A172 (cell line): Measurements from ENCODE around the gene AUTS2. TPM values are rescaled to one million over a fixed set of nuclear protein-coding genes. Genes with fewer than 3 reads are reported as not detected.

Experiments
- DNase-seq: peaks from one replicate; pipeline ENCODE4 v3.0.0-alpha.2; 2015; ENCODE audit warnings: low spot score
- total RNA-seq: library from RNA; depleted of rRNA; stranded (reverse); fragments of >200 nt; shearing (Covaris generic); gene quantifications from 2 replicates; pipeline ENCODE4 v1.2.3, GENCODE V29; 2014

The AUTS2 gene
- total RNA-seq, 1 experiment from 2014 or later = 4.6 TPM

DNA sequence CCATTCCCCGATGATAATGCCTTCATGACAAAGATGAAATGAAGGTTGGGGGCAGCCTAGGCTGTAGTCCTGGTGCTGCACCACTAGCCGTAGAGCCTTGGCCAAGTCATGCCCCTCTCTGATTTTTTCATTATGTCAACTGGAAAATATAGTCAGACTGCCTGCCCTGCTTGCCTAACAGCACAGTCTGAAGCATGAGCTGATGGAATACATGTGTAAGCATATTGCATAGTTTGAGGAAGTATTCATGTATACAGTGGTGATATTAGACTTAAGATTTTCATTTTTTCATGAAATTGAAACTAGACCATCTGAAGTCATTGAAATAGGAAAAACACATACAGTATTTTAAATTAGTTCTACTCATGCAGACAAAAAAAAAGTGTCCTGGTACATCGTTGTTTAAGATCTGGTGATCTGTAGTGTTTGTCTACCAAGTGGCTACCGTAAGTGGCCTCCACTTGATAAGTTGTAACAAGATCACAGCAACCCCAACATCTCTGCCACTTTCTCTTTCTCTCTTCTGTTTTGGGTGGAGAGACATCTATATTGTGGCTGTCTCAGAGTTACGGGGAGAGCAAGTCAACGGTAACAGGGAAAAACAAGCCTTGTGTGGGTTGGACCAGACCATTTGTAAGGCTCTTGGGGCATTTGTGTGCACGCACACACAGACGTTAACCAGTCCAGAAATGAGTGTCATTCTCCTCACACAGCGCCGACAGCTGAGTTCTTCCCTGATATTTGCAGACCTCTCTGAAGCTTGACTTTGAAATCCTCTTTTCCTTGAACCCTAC lies 817.1 kb downstream of the AUTS2 start:
- DNase-seq = no peak

DNA sequence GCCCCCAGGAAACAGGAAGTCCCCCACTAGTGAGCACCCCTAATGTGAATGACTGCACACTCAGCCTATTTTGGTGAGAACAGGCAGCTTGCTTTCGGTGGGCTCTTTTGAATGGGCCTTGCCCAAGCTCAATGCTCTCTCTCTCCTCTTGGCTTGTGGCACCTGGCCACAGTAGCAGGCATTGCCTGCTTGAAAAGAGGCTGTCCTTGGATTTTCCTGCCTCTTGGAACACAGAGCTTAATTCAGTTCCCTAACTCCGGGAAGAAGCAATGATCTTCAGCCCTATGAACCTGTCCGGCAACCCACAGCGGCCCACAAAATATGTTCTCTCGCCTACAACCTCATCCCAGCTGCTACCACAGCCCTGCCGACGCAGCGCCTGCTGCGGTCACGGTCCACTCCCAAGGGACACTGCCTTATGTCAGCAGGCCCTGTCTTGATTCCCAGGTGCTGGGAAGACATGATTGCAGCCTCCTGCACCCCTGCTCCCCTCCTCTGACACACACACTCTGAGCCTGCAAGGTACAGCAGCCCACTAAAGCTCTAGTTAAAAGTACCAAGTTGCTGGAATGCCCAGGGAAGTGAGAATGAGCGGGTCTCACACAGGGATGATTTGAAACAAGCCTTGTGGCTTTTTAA lies 818.2 kb downstream of the AUTS2 start:
- no peak for DNase-seq

DNA sequence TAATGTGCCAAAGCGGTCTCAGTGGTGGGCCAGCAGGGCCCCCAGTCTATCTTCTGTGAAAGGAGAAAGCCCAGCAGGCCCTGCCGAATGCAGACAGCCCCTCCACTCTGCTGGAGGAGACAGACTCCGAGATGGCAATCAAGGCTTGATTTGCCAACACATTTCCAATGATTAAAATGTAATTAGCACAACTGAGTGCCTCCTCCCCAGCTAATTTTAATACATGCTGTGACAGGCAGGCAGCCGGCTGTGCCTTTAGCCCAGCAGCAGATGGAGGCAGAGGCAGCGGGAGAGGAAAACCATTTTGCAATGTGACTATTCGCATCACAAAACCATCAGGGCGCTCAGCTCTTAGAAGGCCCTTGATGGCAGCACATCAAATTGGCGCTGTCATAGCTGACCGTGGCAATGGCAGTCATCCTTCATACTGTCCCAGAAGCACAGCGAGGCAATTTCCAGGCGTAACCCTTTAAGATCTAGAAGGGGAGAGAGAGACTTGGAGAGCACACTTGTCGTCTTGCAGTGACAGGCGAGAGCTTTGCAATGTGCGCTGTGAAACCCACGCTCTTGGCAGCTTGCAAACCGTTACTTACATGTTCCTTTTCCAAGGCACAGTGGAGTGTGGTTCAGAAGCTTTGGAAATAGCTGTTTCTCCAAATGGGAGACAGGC lies 818.8 kb downstream of the AUTS2 start:
- DNase-seq = no peak

DNA sequence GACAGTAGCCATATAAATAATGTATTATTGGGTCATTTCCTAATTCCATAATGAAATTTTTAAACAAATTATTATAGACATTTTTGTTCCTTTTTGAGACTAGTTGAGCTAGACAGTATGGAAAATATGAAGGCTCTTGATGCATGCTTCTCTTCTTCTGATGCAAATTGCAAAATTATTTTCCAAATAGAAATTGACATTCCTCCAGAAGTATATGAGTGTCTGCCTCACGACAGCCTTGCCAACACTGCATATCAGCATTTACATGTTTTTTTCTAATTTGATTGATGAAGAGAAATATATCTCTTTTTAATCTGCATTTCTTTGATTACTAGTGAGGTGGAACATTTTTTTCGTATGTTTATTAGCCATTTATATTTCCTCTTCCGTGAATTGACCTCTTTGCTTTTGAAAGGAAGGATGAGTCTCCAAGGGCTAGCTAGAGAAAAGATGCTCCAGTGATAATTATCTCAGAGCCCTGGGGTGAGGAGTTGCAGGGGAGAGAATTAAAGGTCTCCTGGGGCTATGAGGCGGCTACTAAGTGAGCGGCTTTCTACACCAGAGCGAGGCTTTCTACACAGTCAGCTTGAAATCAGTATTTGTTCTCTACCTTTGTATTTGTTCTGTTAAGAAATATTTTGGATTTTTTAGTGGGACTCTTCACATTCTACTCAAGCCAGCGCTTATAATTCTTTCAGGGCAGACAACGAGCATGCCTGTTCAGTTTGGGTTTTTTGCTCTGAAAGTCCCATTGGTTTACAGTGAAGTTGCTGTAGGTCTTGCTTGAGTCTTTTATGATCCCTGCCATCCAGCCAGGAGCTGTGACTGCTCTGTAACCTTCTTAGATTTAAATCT lies 821.5 kb downstream of the AUTS2 start:
- DNase-seq = no peak

DNA sequence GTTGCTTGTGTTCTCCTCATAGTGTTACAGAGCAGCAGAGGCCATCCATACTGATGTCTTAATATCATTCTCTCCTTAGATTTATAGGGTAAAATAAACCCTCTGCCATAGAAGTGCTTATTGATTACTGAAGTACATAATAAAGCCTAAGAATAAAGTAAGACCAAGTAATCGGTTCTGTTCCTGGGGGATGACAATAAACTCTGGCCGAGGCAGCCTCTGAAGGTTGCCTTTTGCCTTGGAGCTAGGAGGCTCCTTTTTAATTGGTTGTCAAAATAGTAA lies 822.0 kb downstream of the AUTS2 start:
- DNase-seq = no peak

DNA sequence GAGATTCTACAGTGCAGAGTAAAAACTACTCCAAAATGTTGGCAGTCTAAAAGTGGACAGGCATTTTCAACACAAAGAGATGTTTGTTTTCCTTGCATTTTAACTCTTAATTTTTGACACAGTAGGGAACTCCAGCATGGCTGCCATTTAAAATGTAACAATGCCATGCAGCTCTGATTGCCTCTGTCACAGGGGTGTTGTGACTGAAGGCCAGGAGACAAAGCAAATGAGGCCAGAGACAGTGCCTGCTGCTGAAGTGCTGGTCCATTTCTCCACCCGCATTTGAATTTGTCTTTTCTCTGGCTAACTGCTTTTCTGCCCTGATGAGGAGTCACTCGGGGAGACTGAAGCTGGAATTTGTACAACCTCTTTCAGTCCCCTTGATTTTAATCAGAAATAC lies 823.0 kb downstream of the AUTS2 start:
- DNase-seq = no peak

DNA sequence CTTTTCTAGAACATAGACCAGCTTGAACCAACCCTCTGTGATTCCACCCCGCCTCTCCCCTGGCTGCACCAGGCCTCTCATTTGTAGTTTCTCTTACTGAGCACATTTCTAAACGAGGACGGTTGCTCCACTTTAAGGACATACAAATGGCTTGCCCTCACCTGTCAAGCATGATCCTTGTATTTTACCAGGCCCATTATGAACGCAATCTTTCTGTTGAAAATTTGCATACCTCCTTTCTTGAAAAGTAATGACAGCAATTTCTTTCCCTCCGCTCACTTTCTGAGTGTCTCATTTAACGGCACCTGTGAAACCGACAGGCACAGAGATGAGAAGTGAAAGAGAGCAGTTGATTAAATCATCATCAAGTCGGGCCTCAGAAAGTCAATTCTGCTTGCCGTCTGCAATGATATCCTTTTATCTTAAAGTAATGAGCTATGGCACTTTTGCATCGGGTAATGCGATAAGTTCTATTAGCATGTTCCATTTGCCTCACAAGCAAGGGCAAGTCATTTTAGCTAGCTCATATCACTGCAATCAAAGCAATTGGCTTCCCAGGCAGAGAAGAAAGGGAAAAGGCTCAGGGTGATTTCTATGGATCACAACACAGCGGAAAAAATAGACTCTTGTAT lies 828.1 kb downstream of the AUTS2 start:
- DNase-seq = no peak

DNA sequence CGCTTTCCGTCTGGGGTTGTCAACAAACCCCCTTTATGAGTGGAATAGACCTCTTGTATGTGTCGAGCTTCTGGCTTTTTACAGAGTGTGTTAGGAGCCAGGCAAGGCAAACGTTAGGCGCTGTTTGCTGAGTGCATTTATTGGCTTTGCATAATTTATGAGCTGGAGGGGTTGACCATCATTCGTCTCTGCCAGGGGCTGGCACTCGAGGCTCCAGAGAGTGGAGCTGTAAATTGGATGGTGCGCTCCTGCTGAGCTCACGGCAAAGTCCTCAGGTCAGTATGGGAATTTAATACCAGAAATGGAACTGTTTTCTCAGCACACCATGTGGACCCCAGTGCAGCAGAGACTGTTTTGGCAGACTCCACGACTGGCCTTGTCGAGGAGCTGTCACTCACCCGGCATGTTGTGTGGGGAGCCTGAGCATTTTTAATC lies 834.3 kb downstream of the AUTS2 start:
- no peak for DNase-seq

DNA sequence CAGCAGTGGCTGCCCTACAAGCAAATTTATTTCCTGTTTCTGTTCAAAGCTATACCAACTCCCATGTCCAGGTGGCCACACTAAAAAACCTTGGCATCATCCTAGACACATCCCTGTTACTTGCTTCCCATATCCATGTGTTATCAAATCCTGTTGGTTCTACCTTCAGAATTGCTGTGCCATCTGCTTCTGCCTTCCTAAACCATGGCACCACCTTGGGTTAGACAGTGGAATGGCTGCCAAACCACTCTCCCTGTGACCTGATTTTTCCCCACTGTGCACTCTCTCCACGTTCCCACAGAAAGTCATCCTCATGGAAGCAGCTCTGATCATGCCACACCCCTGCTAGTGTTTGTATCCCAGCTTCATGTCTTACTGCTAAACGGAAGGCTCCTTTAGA lies 836.1 kb downstream of the AUTS2 start:
- no peak for DNase-seq

DNA sequence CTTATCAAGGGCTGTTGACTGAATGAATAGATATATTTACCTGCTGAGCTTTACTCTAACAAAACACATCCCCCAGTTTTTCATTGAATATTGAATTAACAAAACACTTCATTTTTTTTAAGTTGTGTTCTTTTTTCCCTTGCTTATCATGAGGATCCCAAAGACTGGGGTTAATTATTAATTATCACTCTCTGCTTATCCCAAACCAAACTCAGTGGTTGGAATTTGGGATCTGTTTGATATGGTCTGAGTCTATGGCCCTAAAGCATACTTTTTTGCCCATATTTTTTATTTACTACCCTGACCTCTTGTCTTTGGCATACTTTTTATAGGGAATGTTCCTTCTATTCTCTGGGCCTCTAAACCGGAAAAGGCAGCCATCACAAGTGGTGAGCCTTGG lies 836.5 kb downstream of the AUTS2 start:
- DNase-seq = no peak

DNA sequence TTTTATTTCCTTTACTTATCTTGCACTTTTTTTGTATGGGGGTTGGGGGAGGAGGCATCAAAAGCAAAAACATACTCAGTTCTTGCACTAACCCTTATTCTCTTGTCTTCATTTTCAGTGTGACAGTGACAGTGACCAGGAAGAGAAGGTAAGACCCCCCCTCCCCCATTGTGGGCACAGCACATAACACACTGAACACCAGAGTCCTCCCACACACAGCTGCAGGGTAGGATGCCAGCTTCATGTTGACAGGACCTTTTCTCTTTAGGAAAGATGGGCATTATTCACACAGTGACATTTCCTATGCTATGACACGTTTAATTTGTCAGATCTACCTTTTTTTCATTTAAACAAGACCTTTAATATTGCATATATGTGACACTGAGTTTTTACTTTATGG lies 837.4 kb downstream of the AUTS2 start:
- no peak for DNase-seq

DNA sequence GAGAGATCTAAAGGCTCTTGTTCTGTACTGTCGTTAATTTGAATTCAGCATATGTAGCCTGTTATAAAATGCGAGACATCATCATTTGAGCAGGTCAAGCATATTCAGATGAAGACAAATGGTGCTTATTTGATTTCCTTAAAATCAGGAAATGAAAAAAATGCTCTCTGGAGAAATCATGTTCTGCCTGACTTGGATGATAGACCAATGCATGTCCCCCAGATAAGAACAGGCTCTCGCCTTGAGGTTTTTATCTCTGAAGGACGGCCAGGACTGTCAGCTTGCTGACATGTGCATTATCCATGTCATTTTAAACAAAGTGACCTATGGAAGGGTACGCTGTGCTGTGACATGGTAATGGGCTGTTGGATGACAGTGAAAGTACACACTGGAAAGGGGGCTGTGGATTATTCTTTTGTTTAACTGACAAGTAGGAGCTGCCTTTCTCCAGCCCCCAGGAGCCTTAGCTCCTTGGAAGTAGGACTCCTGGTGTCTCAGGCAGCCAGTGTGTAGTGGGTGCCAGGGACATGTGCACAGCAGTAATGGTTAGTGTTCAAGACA lies 838.6 kb downstream of the AUTS2 start:
- DNase-seq = no peak

DNA sequence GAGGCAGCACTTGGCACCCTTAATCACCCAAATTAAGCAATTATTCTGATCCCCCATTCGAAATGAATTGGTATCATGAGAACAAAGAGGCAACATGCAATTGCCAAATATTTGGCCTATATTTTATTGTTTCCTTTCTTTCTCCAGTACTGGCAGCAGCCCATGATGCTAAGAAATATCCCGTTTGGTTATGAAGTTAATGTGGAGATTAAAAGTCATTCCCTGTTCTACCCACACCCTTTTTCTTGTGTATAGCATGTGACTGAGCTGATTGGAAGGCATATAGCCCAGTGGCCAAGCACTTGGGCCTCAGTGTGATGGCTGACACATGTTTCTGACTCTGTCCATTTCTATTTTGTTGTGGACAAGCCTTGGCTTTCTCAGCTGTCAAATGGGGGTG lies 841.4 kb downstream of the AUTS2 start:
- DNase-seq = no peak

DNA sequence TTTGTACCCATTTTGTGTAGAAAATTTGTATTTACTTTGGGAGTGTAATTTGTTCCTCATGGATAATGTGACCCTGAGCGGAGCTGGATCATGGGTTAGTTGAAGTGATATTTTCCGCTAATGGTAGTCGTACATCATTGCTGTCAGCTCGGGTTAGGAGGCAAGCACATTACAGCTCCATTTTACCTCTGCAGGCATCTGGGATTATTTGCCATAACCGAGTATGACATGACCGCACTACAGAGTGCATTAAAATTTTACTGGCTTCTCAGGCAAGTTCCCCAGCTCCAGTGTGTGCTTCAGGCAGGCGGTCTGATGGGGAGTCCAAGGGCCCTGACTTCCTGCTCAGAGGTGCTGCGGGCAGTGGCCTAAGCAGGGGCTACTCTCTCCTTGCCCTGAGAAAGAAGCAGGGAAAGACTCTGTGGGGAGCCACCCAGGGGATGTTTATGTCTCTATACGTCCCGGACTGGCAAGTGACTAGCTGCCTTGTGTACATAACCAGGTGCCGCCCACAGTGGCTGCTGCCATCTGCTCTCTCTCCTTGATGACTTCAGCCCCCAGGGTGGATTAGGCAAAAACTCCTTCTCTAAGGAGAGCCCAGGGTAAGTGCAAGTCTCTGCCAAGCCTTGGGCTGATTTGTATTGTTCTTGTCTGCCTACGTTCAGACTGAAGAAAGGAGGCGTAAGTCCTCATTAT lies 848.3 kb downstream of the AUTS2 start:
- DNase-seq = no peak

DNA sequence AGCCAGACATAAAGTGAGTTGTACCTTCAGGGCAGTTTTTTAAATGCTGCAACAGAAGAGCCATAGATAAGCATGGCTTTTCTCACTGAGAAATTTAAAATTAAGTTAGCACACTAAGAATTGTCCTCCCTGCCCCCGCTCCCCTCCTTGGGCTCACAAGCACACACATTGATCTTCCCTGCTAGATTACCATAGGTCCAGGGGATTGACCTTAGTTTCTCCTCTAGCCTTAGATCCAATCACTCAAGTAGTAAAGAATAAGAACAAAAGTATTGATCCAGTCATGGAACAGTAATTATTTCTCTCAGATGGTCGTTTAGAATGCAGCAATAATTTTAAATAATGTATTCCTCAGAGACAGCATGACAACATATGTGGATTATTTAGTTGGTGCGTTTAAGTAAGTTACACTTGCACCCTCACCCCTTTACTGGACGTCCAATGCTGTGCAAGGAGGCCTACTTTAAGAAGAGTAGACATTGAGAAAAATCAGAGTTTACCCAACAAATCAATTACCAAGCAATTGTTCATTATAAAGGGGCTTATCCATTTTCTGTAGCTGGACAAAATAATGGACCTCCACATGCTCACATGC lies 850.1 kb downstream of the AUTS2 start:
- no peak for DNase-seq

DNA sequence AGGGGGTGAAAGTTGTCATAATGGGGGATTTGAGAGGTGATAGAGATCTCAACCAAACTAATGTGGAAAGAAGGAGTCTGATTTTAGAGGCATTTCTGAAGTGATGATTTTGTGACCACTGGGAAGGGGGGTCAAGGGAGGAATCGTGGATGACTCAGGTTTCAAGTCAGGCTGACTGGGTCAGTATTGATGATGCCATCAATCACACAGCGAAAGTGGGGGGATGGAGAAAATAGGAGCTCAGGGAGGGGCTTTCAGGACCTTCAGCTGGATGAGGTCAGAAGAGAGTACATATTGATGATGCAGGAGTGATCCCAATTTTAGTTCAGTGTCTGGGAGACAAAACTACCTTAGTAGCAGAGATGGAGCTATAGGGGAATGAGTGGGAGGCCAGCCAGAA lies 852.5 kb downstream of the AUTS2 start:
- DNase-seq = no peak

DNA sequence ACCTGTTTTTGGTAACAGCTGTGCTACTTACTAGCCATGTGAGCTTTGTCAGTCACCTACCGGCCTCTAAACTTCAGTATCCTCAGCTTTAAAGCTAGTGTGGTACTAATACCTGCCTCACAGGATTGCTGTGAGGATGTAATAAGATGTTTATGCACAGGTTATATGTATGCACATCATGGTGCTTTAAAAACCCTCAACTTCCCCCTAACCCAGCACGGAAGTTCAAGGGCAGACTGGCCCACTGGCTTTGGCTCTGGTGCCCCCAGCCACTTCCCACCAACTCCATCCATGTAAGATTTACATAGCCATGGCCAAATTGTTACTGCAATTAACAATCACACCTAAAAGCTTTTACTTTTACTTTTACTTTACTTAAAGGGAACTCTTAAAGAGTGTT lies 857.6 kb downstream of the AUTS2 start:
- no peak for DNase-seq

DNA sequence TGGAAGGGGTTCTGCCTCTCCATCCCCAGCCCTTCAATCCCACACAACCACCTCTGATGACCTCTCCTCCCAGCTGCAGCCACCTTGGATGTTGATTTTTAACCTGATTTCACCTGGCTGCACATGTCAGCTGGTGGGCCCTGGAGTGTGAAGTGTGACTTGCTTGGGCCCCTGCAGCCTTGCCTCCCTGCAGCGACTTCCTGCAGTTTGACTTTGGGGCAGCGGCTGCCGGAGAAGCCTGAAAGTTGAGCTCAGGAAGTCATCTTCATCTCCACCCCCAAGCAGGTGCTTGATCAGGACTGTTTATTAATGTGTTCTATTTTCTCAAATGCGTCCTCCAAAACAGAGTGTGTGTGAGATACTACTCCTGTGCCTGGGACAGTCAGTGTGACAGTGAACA lies 858.4 kb downstream of the AUTS2 start:
- no peak for DNase-seq

DNA sequence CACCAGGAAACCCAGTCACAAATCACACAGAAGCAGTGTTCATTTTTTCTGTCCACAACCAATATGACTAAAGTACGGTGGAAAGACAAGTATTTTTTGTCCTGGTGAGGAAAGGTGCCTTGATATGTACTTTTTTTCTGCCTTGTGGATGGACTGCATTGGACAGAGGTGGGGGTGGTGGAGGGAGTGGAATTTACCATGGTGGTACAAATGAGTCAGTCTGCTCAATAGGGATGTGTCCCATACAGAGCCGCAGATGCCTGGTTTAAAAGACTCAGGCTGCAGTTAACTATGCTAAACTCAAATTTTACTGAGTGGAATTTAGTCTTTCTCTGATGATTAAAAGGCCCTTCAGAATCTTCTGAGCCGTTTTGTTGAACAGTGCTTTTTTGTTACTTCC lies 859.2 kb downstream of the AUTS2 start:
- DNase-seq = no peak

DNA sequence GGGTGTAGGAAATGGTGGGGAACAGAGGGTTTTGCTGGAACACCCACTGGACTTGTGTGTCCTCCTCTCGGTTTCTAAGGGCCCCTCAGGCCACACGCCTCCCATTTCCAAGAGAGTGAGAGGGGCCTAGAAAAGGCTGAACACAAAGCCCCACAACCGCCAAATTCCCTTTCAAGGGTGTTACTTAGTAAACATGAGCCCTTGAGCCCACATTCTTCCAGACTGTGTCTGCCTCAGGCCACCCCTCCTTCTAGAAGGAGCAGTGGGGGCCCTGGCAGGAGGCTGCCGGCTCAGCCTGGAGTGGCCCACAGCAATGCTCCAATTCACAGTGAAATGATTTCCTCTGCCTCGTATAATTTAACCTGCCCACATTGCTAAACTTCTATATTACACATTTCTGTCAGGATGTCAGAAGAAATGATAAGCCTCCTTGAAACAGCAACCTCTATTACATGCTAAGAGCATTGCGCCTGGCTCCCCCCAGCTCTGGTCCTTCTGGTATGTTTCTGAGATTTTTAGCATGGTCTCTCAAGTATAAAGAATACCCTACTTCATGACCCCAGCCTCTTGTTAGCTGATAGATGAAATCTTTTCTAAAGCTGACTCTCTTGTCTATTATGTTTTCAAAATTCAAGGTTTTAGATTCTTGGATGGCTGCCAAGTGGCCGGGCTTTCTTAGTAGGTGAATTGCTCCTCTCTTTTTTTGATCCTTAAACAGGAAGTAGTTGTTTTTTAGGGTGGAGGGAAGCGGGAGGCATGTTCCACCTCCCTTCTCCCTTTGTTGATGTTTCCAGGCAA lies 859.8 kb downstream of the AUTS2 start:
- DNase-seq = no peak
